HEK293 (cell line): ENCODE data around the gene PSORS1C1.

Experiments used
- CTCF ChIA-PET: fragments of 350-600 bp; formaldehyde crosslinking; extraction: SDS; loops from one replicate; lab custom pipeline; 2021; ENCODE audit warnings: antibody characterized with exemption; lab: Yijun Ruan, JAX
- POLR2A ChIA-PET: fragments of 300-600 bp; formaldehyde crosslinking; extraction: SDS; loops from one replicate; lab custom pipeline; 2020; ENCODE audit warnings: antibody characterized with exemption, inconsistent platforms; lab: Yijun Ruan, JAX
- H3K27ac ChIP-seq: fragments of 200-500 bp; sonication (Bioruptor generic); 2 replicates; pipeline ENCODE4 v1.5.1; 2014; ENCODE audit warnings: low read depth, low read length, control low read depth, inconsistent platforms; ENCODE audit errors: extremely low read depth
- H3K36me3 ChIP-seq, 2 experiments: fragments of 200-500 bp in 1 of 2; sonication (Bioruptor generic) in 1 of 2; 1 replicate in 1 of 2; 2 replicates in 1 of 2; pipeline ENCODE4 v1.5.1; 2014 to 2017; ENCODE audit warnings: inconsistent platforms in 2 of 2, low read length in 2 of 2; ENCODE audit not compliant: control insufficient read depth in 2 of 2, insufficient read depth in 1 of 2
- H3K4me1 ChIP-seq: fragments of 200-500 bp; sonication (Bioruptor generic); 2 replicates; pipeline ENCODE4 v1.5.1; 2014; ENCODE audit warnings: mild to moderate bottlenecking, low read length, inconsistent platforms; ENCODE audit not compliant: control insufficient read depth, insufficient read depth
- H3K4me3 ChIP-seq: 2 replicates; pipeline ENCODE4 v1.5.1; 2011; ENCODE audit warnings: low read depth, mild to moderate bottlenecking, control low read depth, low read length, moderate library complexity
- H3K9me3 ChIP-seq: fragments of 200-500 bp; sonication (Bioruptor generic); 2 replicates; pipeline ENCODE4 v1.5.1; 2014; ENCODE audit warnings: low read depth, low read length, inconsistent platforms; ENCODE audit not compliant: control insufficient read depth, insufficient read depth
- GLIS1 ChIP-seq: fragments of 450-650 bp; formaldehyde crosslinking; IDR thresholded peaks from 2 replicates; pipeline ENCODE4 v1.5.1; 2016; ENCODE audit warnings: missing biosample characterization, missing genetic modification characterization
- GLIS2 ChIP-seq: fragments of 450-650 bp; formaldehyde crosslinking; IDR thresholded peaks from 2 replicates; pipeline ENCODE4 v1.5.1; 2016; ENCODE audit warnings: missing biosample characterization, missing genetic modification characterization
- HOXA7 ChIP-seq: sonication (generic); formaldehyde crosslinking; IDR thresholded peaks from 2 replicates; pipeline ENCODE4 v1.8.1; 2022; ENCODE audit warnings: missing genetic modification reagents, borderline replicate concordance
- HOXD13 ChIP-seq: sonication (generic); formaldehyde crosslinking; IDR thresholded peaks from 2 replicates; pipeline ENCODE4 v1.8.0; 2022; ENCODE audit warnings: missing genetic modification reagents, borderline replicate concordance
- KLF10 ChIP-seq: fragments of 450-650 bp; IDR thresholded peaks from 2 replicates; pipeline ENCODE4 v1.5.1; 2018; ENCODE audit warnings: missing biosample characterization, mild to moderate bottlenecking, missing genetic modification characterization
- SETDB1 ChIP-seq: IDR thresholded peaks from one replicate; pipeline ENCODE4 v1.6.1; 2017; ENCODE audit warnings: mild to moderate bottlenecking, low read length, moderate library complexity, mixed read lengths; ENCODE audit not compliant: insufficient read length
- ZFP3 ChIP-seq: fragments of 450-650 bp; formaldehyde crosslinking; IDR thresholded peaks from 2 replicates; pipeline ENCODE4 v1.5.1; 2016; ENCODE audit warnings: low read depth, missing biosample characterization, missing genetic modification characterization
- ZNF175 ChIP-seq: fragments of 450-650 bp; formaldehyde crosslinking; IDR thresholded peaks from 2 replicates; pipeline ENCODE4 v1.5.1; 2016; ENCODE audit warnings: missing biosample characterization, missing genetic modification characterization
- ZNF274 ChIP-seq, 2 experiments: fragments of 200-500 bp in 1 of 2; fragments of 450-650 bp in 1 of 2; sonication (Bioruptor generic) in 1 of 2; formaldehyde crosslinking in 1 of 2; IDR thresholded peaks; 2 replicates each; pipeline versions ENCODE4 v1.5.1 to v1.6.1; 2014 to 2016; ENCODE audit warnings: borderline replicate concordance in 1 of 2, inconsistent platforms in 1 of 2, low read length in 1 of 2, missing biosample characterization in 1 of 2, missing genetic modification characterization in 1 of 2
- ZNF311 ChIP-seq: fragments of 450-650 bp; formaldehyde crosslinking; IDR thresholded peaks from 2 replicates; pipeline ENCODE4 v1.5.1; 2017; ENCODE audit warnings: missing biosample characterization, missing genetic modification characterization, borderline replicate concordance
- ZNF416 ChIP-seq: fragments of 450-650 bp; formaldehyde crosslinking; IDR thresholded peaks from 2 replicates; pipeline ENCODE4 v1.5.1; 2016; ENCODE audit warnings: missing biosample characterization, missing genetic modification characterization
- ZNF48 ChIP-seq: fragments of 450-650 bp; formaldehyde crosslinking; IDR thresholded peaks from 2 replicates; pipeline ENCODE4 v1.5.1; 2016; ENCODE audit warnings: missing biosample characterization, missing genetic modification characterization
- ZNF549 ChIP-seq: fragments of 450-650 bp; IDR thresholded peaks from 2 replicates; pipeline ENCODE4 v1.5.1; 2018; ENCODE audit warnings: missing biosample characterization, missing genetic modification characterization, mild to moderate bottlenecking, inconsistent platforms, moderate library complexity
- ZNF677 ChIP-seq: fragments of 450-650 bp; IDR thresholded peaks from 2 replicates; pipeline ENCODE4 v1.5.0; 2018; ENCODE audit warnings: missing biosample characterization, mild to moderate bottlenecking, missing genetic modification characterization, moderate library complexity
- ZNF776 ChIP-seq: fragments of 450-650 bp; formaldehyde crosslinking; IDR thresholded peaks from 2 replicates; pipeline ENCODE4 v1.5.0; 2017; ENCODE audit warnings: missing biosample characterization, missing genetic modification characterization, borderline replicate concordance
- ZNF837 ChIP-seq: fragments of 450-650 bp; formaldehyde crosslinking; IDR thresholded peaks from 2 replicates; pipeline ENCODE4 v1.5.1; 2016; ENCODE audit warnings: missing biosample characterization, missing genetic modification characterization
- TF ChIP-seq, protein P1 (sequence below): fragments of 450-650 bp; formaldehyde crosslinking; IDR thresholded peaks from 2 replicates; pipeline ENCODE4 v1.5.1; 2016; ENCODE audit warnings: missing biosample characterization, missing genetic modification characterization, borderline replicate concordance
- TF ChIP-seq, protein P2 (sequence below): fragments of 450-650 bp; IDR thresholded peaks from 2 replicates; pipeline ENCODE4 v1.5.1; 2018; ENCODE audit warnings: missing biosample characterization, mild to moderate bottlenecking, missing genetic modification characterization
- TF ChIP-seq, protein P3 (sequence below): fragments of 450-650 bp; formaldehyde crosslinking; IDR thresholded peaks from 2 replicates; pipeline ENCODE4 v1.5.1; 2016; ENCODE audit warnings: missing biosample characterization, missing genetic modification characterization
- TF ChIP-seq, protein P4 (sequence below): fragments of 450-650 bp; formaldehyde crosslinking; IDR thresholded peaks from 2 replicates; pipeline ENCODE4 v1.5.1; 2016; ENCODE audit warnings: missing biosample characterization, missing genetic modification characterization

PSORS1C1 gene

DNA sequence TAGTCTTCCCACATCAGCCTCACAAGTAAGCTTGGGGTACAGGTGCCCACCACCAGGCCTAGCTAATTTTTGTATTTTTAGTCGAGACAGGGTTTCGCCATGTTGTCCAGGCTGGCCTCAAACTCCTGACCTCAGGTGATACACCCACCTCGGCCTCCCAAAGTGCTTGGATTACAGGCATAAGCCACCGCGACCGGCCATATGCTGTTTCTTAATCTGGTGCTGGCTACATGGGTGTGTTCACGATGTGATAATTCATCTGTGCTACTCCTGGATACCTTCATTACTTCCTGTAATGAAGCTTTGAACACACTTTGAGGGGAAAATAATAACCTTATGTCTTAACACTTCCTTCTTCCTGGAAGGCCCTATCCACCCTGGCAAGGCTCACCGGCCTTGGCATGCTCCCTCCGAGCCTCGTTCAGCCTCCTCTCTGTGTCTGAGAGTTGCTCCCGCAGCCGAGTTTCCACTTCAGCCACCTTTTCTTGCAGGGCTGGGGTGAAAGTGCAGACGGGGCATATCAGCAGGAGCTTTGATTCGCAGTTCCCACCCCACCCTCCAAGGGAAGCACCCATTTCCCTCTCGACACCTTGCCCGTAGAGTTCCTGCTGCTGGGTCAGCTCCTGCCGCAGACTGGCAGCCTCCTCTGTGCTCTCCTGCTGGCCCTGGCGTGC, 29.8 kb downstream of the PSORS1C1 start (continued):
- TF ChIP-seq, protein P1, sequence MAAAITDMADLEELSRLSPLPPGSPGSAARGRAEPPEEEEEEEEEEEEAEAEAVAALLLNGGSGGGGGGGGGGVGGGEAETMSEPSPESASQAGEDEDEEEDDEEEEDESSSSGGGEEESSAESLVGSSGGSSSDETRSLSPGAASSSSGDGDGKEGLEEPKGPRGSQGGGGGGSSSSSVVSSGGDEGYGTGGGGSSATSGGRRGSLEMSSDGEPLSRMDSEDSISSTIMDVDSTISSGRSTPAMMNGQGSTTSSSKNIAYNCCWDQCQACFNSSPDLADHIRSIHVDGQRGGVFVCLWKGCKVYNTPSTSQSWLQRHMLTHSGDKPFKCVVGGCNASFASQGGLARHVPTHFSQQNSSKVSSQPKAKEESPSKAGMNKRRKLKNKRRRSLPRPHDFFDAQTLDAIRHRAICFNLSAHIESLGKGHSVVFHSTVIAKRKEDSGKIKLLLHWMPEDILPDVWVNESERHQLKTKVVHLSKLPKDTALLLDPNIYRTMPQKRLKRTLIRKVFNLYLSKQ (tag by site-specific recombination): no peak
- TF ChIP-seq, protein P2, sequence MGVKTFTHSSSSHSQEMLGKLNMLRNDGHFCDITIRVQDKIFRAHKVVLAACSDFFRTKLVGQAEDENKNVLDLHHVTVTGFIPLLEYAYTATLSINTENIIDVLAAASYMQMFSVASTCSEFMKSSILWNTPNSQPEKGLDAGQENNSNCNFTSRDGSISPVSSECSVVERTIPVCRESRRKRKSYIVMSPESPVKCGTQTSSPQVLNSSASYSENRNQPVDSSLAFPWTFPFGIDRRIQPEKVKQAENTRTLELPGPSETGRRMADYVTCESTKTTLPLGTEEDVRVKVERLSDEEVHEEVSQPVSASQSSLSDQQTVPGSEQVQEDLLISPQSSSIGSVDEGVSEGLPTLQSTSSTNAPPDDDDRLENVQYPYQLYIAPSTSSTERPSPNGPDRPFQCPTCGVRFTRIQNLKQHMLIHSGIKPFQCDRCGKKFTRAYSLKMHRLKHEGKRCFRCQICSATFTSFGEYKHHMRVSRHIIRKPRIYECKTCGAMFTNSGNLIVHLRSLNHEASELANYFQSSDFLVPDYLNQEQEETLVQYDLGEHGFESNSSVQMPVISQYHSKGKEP (tag by site-specific recombination): no peak

DNA sequence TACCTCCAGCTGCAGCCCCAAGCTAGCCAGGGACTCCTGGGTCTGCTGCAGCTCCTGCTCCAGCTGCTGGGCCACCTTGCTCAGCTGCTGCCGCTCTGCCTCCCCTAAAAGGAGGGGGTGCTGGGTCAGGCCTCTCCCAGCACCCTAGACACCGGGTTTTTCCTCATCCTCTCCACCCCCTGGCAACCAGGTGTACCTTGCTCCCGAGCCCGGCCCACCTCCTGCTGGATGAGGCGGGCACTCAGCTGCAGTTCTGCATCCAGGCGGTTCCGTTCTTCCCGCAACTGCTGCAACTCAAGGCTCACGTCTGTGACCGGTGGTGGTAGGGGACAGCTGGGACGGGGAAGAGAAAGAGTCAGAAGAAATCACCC, 30.4 kb downstream of the PSORS1C1 start:
- no peak overlapping the region for H3K27ac ChIP-seq
- H3K4me1 ChIP-seq: no peaks in the 10 kb centered on the region
- CTCF ChIA-PET: interaction anchor here (1.3 to 2.6 kb wide), 4 partner anchors 8 to 222 kb away, joined by 5 to 15 read pairs (median 7); partner anchors contain the start of gene TCF19
- peaks cover 16 to 64% of the 10 kb centered on the region in 2 experiments; a peak in 2 of 3 replicates for H3K36me3 ChIP-seq
- no peaks in the 10 kb centered on the region for H3K9me3 ChIP-seq
- no peak for TF ChIP-seq HOXA7 (CRISPR knock-in tag)
- TF ChIP-seq, protein P3, sequence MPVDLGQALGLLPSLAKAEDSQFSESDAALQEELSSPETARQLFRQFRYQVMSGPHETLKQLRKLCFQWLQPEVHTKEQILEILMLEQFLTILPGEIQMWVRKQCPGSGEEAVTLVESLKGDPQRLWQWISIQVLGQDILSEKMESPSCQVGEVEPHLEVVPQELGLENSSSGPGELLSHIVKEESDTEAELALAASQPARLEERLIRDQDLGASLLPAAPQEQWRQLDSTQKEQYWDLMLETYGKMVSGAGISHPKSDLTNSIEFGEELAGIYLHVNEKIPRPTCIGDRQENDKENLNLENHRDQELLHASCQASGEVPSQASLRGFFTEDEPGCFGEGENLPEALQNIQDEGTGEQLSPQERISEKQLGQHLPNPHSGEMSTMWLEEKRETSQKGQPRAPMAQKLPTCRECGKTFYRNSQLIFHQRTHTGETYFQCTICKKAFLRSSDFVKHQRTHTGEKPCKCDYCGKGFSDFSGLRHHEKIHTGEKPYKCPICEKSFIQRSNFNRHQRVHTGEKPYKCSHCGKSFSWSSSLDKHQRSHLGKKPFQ (tag by site-specific recombination): no peak
- no peak for TF ChIP-seq ZNF175 (tag by site-specific recombination)
- TF ChIP-seq SETDB1: no peak
- no peak for TF ChIP-seq ZNF274 (IDR thresholded peaks at IDR 0.05; ENCODE audit: low read length)
- no peak for TF ChIP-seq ZNF274 (tag by site-specific recombination; IDR thresholded peaks at IDR 0.05; ENCODE audit: borderline replicate concordance)
- TF ChIP-seq ZNF677: no peak
- no peak for TF ChIP-seq ZNF837 (tag by site-specific recombination)
- no peak for TF ChIP-seq HOXD13
- no peak for TF ChIP-seq GLIS1 (tag by site-specific recombination)
- TF ChIP-seq GLIS2 (tag by site-specific recombination): no peak
- no peak for TF ChIP-seq ZNF776 (tag by site-specific recombination)
- TF ChIP-seq ZNF311 (tag by site-specific recombination): no peak
- no peak for TF ChIP-seq KLF10 (tag by site-specific recombination)
- no peak for TF ChIP-seq ZNF549 (tag by site-specific recombination)
- no peak for TF ChIP-seq ZNF48
- no peak for TF ChIP-seq ZNF416 (tag by site-specific recombination)
- TF ChIP-seq, protein P4, sequence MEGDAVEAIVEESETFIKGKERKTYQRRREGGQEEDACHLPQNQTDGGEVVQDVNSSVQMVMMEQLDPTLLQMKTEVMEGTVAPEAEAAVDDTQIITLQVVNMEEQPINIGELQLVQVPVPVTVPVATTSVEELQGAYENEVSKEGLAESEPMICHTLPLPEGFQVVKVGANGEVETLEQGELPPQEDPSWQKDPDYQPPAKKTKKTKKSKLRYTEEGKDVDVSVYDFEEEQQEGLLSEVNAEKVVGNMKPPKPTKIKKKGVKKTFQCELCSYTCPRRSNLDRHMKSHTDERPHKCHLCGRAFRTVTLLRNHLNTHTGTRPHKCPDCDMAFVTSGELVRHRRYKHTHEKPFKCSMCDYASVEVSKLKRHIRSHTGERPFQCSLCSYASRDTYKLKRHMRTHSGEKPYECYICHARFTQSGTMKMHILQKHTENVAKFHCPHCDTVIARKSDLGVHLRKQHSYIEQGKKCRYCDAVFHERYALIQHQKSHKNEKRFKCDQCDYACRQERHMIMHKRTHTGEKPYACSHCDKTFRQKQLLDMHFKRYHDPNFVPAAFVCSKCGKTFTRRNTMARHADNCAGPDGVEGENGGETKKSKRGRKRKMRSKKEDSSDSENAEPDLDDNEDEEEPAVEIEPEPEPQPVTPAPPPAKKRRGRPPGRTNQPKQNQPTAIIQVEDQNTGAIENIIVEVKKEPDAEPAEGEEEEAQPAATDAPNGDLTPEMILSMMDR: no peak
- TF ChIP-seq ZFP3 (tag by site-specific recombination): no peak
- POLR2A ChIA-PET: interaction anchor here (2.5 kb wide), 1 partner anchor 14 kb away, joined by 7 read pairs; the partner anchor contains the start of gene TCF19
- H3K4me3 ChIP-seq: no peak overlapping the region
